H1 (cell line): ENCODE data around the gene UBAC1. TPM values are rescaled to one million over a fixed set of nuclear protein-coding genes. Genes with fewer than 3 reads are reported as not detected.

Experiments
- CBX8 ChIP-seq: fragments of 300-800, 300-1000 bp; sonication (generic); IDR thresholded peaks from 2 replicates; pipeline ENCODE4 v1.7.1; 2016; ENCODE audit warnings: low read depth, low read length, borderline replicate concordance
- E2F6 ChIP-seq: IDR thresholded peaks from 2 replicates; pipeline ENCODE4 v1.6.1; 2012; ENCODE audit warnings: inconsistent platforms
- KDM5A ChIP-seq: fragments of 200-600 bp; IDR thresholded peaks from 2 replicates; pipeline ENCODE4 v1.7.1; 2012; ENCODE audit warnings: mild to moderate bottlenecking, low read length, inconsistent platforms, mixed read lengths
- NANOG ChIP-seq: IDR thresholded peaks from 2 replicates; pipeline ENCODE4 v1.6.1; 2011; ENCODE audit warnings: low read length, low read depth, mild to moderate bottlenecking, inconsistent platforms; ENCODE audit not compliant: insufficient read depth, poor library complexity, severe bottlenecking
- YY1 ChIP-seq: IDR thresholded peaks from 2 replicates; pipeline ENCODE4 v1.6.1; 2011; ENCODE audit warnings: low read depth, mild to moderate bottlenecking, low read length
- polyA plus RNA-seq, 7 experiments: library from polyadenylated mRNA; depleted of rRNA in 3 of 7; stranded (reverse) in 5 of 7; unstranded in 2 of 7; fragments of >200 nt in 5 of 7; fragments of 200-250 nt in 2 of 7; gene quantifications; 1 replicate in 5 of 7; 2 replicates in 1 of 7; 4 replicates in 1 of 7; pipeline versions ENCODE4 v1.2.1 to v1.2.3, GENCODE V29; 2011 to 2013; ENCODE audit warnings: missing spikeins in 2 of 7, mixed read lengths in 2 of 7
- total RNA-seq: library from RNA; stranded (reverse); fragmentation: NEBNext Ultra II Directional; extraction: Animal tissue kit (Norgen Biotek cat#: 25700); gene quantifications from 2 replicates; pipeline ENCODE4 v1.2.1, GENCODE V29; 2021

Gene UBAC1
- total and polyA plus RNA-seq, 2 of the 8 experiments (the other 6 are each of a cell fraction or from before 2014, with no cell fraction given), result 59.3 to 85.2 TPM

- no peak for TF ChIP-seq CBX8
- TF ChIP-seq KDM5A, result no peak
- TF ChIP-seq YY1, result no peak
- no peak for TF ChIP-seq E2F6
- no peak for TF ChIP-seq NANOG
These were observed 4.1 kb upstream of the UBAC1 start (continued) for GRCh38 chr9:135965124-135965756.
